ENCODE results near the gene CFAP45. TPM values are rescaled to one million over a fixed set of nuclear protein-coding genes. Genes with fewer than 3 reads are reported as not detected.

Gene CFAP45
- total and polyA plus RNA-seq, 3 experiments from 2014 or later = 0.18 to 1.2 (median 0.75) TPM

DNA sequence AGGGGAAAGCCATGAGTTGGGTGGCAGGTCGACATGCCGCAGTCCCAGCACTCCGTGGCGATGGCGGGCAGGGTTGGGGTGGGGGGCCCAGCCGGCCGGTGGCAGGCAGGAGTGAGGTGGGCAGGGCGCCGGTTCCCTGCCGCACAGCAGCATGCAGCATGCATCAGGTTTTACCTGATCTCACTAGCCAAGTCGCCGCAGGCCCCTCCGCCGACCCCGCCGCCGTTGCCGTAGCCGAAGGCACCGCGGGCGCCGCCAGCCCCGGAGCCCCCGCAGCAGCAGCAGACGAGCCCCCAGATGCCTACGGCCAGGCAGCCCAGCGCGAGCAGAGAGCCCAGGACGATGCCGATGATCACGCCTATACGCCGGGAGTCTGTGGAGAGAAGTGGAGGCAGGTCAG, 44.3 kb downstream of the CFAP45 start:
- POLR2A ChIA-PET = interaction anchor here (0.7 kb wide), 1 partner anchor 56 kb away, joined by 3 read pairs; no protein-coding TSS in a partner anchor
- H3K27me3 Mint-ChIP-seq = no peaks in the 10 kb centered on the region
- H3K36me3 Mint-ChIP-seq = peaks cover 0 to 4% (median 0%) of the 10 kb centered on the region in 3 donors
- H3K4me3 ChIP-seq (ENCODE audit: low read length) = no peak overlapping the region
- DNase-seq = no peak
- peak overlapping the region; percentile 68 to 92 (median 83) for H3K4me3 Mint-ChIP-seq
- no peaks in the 10 kb centered on the region for H3K9me3 Mint-ChIP-seq
- H3K9me3 ChIP-seq (ENCODE audit: low read length) = no peaks in the 10 kb centered on the region
- H3K27me3 ChIP-seq (ENCODE audit: insufficient read depth, low read length, poor library complexity, severe bottlenecking) = no peaks in the 10 kb centered on the region
- H3K27ac ChIP-seq (ENCODE audit: low read depth, low read length) = no peak overlapping the region
- CTCF ChIA-PET = interaction anchor here (1.0 to 1.4 kb wide), 3 partner anchors 36 to 58 kb away, joined by 3 to 4 read pairs (median 4); no protein-coding TSS in a partner anchor
- peaks cover 27 to 54% (median 35%) of the 10 kb centered on the region in 3 donors for H3K4me1 Mint-ChIP-seq
- H3K27ac Mint-ChIP-seq = peak overlapping the region in 4 of 8 donors; percentile 0 to 82 (median 36)
- H3K4me1 ChIP-seq (ENCODE audit: insufficient read depth, low read length) = peaks cover 13% of the 10 kb centered on the region
- H3K36me3 ChIP-seq (ENCODE audit: insufficient read depth, low read length) = no peaks in the 10 kb centered on the region

- peak overlapping the region; percentile 54 for H3K27ac ChIP-seq (ENCODE audit: low read depth, low read length)
- Mint-ChIP-seq H3K36me3 (peaks cover 0 to 4% (median 0%) of the 10 kb centered on the region in 3 donors), H3K4me1 (peaks cover 34 to 63% (median 44%) of the 10 kb centered on the region in 3 donors)
Measured at GRCh38 chr1:159854693-159855192, 45.2 kb downstream of the CFAP45 start.

GRCh38 chr1:159854116-159854692, 45.8 kb downstream of the CFAP45 start:
- Mint-ChIP-seq H3K27me3 (no peaks in the 10 kb centered on the region), H3K36me3 (peaks cover 0 to 4% (median 0%) of the 10 kb centered on the region in 3 donors), H3K9me3 (no peaks in the 10 kb centered on the region), H3K27ac (peak overlapping the region; percentile 17 to 95 (median 90)), H3K4me1 (peaks cover 32 to 69% (median 45%) of the 10 kb centered on the region in 3 donors), H3K4me3 (peak overlapping the region; percentile 64 to 90 (median 80))
- Histone ChIP-seq H3K9me3 (ENCODE audit: low read length) (no peaks in the 10 kb centered on the region), H3K36me3 (ENCODE audit: insufficient read depth, low read length) (no peaks in the 10 kb centered on the region), H3K4me1 (ENCODE audit: insufficient read depth, low read length) (peaks cover 13% of the 10 kb centered on the region), H3K27me3 (ENCODE audit: insufficient read depth, low read length, poor library complexity, severe bottlenecking) (no peaks in the 10 kb centered on the region), H3K4me3 (ENCODE audit: low read length) (peak overlapping the region; percentile 66), H3K27ac (ENCODE audit: low read depth, low read length) (peak overlapping the region; percentile 51)
- ChIA-PET POLR2A (interaction anchor here (0.5 to 1.7 kb wide), 3 partner anchors 16 to 70 kb away, joined by 3 to 6 read pairs (median 4); no protein-coding TSS in a partner anchor), CTCF (interaction anchor here (0.8 to 3.1 kb wide), 9 partner anchors 18 to 74 kb away, joined by 3 to 12 read pairs (median 4); partner anchors contain the start of gene DUSP23)
- DNase-seq = peak in 1 of 5 donors; percentile 7

More at GRCh38 chr1:159854693-159855192, 45.2 kb downstream of the CFAP45 start:
- DNase-seq = peak; percentile 44 to 81 (median 74)
- Histone ChIP-seq H3K4me3 (ENCODE audit: low read length) (peak overlapping the region; percentile 66), H3K27me3 (ENCODE audit: insufficient read depth, low read length, poor library complexity, severe bottlenecking) (no peaks in the 10 kb centered on the region), H3K36me3 (ENCODE audit: insufficient read depth, low read length) (no peaks in the 10 kb centered on the region), H3K4me1 (ENCODE audit: insufficient read depth, low read length) (peaks cover 13% of the 10 kb centered on the region), H3K9me3 (ENCODE audit: low read length) (no peaks in the 10 kb centered on the region)
- Mint-ChIP-seq H3K9me3 (no peaks in the 10 kb centered on the region), H3K4me3 (peak overlapping the region; percentile 64 to 92 (median 83)), H3K27ac (peak overlapping the region; percentile 0 to 95 (median 86)), H3K27me3 (no peaks in the 10 kb centered on the region)
- POLR2A ChIA-PET = interaction anchor here (0.5 to 1.0 kb wide), 2 partner anchors 16 to 27 kb away, joined by 3 to 6 read pairs; no protein-coding TSS in a partner anchor
- CTCF ChIA-PET = interaction anchor here (1.0 to 2.5 kb wide), 6 partner anchors 24 to 74 kb away, joined by 3 to 9 read pairs (median 4); partner anchors contain the start of gene DUSP23

GRCh38 chr1:159853417-159854115, 46.4 kb downstream of the CFAP45 start:
- no peaks in the 10 kb centered on the region for H3K27me3 Mint-ChIP-seq
- peaks cover 33 to 67% (median 45%) of the 10 kb centered on the region in 3 donors for H3K4me1 Mint-ChIP-seq
- H3K36me3 Mint-ChIP-seq = peaks cover 0 to 4% (median 0%) of the 10 kb centered on the region in 3 donors
- peaks cover 13% of the 10 kb centered on the region for H3K4me1 ChIP-seq (ENCODE audit: insufficient read depth, low read length)
- H3K4me3 Mint-ChIP-seq = peak overlapping the region; percentile 64 to 90 (median 80)
- no peaks in the 10 kb centered on the region for H3K27me3 ChIP-seq (ENCODE audit: insufficient read depth, low read length, poor library complexity, severe bottlenecking)
- H3K27ac Mint-ChIP-seq = peak overlapping the region; percentile 51 to 95 (median 90)
- H3K4me3 ChIP-seq (ENCODE audit: low read length) = peak overlapping the region; percentile 66
- no peaks in the 10 kb centered on the region for H3K9me3 Mint-ChIP-seq
- no peaks in the 10 kb centered on the region for H3K36me3 ChIP-seq (ENCODE audit: insufficient read depth, low read length)
- peak overlapping the region; percentile 51 for H3K27ac ChIP-seq (ENCODE audit: low read depth, low read length)
- no peaks in the 10 kb centered on the region for H3K9me3 ChIP-seq (ENCODE audit: low read length)
- DNase-seq = peak in 1 of 5 donors; percentile 19
- POLR2A ChIA-PET = interaction anchor here (1.0 to 1.7 kb wide), 2 partner anchors 26 to 70 kb away, joined by 4 to 6 read pairs; no protein-coding TSS in a partner anchor
- CTCF ChIA-PET = interaction anchor here (0.8 to 3.1 kb wide), 9 partner anchors 17 to 73 kb away, joined by 3 to 12 read pairs (median 4); partner anchors contain the start of gene DUSP23

DNA sequence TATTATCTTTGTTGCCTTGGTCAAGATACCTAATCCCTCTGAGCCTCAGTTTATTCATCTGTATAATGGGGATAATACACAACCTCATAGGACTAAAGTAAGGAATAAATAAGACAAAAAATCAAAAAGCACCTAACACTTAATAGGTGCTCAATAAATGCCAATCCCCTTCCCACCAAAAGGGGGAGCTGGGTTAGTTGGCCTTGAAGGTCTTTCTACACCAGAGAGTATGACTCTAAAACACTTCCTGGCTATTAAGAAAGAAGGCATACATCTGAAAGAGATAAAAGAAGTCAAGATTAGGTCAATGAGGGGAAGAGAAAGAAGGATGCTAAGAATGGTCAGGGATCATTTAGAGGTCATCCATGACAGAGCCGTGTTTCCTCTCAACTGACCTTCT, 48.6 kb downstream of the CFAP45 start:
- Mint-ChIP-seq H3K4me1 (peaks cover 40 to 59% (median 45%) of the 10 kb centered on the region in 3 donors), H3K9me3 (no peaks in the 10 kb centered on the region), H3K36me3 (peaks cover 0 to 4% (median 0%) of the 10 kb centered on the region in 3 donors), H3K27ac (peak overlapping the region in 3 of 8 donors; percentile 20 to 53 (median 51)), H3K27me3 (no peaks in the 10 kb centered on the region), H3K4me3 (peak overlapping the region in 1 of 7 donors; percentile 49)
- ChIA-PET POLR2A (no interaction called here), CTCF (interaction anchor here (0.8 to 3.1 kb wide), 4 partner anchors 20 to 52 kb away, joined by 3 to 12 read pairs (median 3); no protein-coding TSS in a partner anchor)
- peaks cover 13% of the 10 kb centered on the region for H3K4me1 ChIP-seq (ENCODE audit: insufficient read depth, low read length)
- DNase-seq = no peak
- H3K4me3 ChIP-seq (ENCODE audit: low read length) = no peak overlapping the region
- H3K9me3 ChIP-seq (ENCODE audit: low read length) = no peaks in the 10 kb centered on the region
- H3K36me3 ChIP-seq (ENCODE audit: insufficient read depth, low read length) = no peaks in the 10 kb centered on the region
- H3K27me3 ChIP-seq (ENCODE audit: insufficient read depth, low read length, poor library complexity, severe bottlenecking) = no peaks in the 10 kb centered on the region
- no peak overlapping the region for H3K27ac ChIP-seq (ENCODE audit: low read depth, low read length)

DNA sequence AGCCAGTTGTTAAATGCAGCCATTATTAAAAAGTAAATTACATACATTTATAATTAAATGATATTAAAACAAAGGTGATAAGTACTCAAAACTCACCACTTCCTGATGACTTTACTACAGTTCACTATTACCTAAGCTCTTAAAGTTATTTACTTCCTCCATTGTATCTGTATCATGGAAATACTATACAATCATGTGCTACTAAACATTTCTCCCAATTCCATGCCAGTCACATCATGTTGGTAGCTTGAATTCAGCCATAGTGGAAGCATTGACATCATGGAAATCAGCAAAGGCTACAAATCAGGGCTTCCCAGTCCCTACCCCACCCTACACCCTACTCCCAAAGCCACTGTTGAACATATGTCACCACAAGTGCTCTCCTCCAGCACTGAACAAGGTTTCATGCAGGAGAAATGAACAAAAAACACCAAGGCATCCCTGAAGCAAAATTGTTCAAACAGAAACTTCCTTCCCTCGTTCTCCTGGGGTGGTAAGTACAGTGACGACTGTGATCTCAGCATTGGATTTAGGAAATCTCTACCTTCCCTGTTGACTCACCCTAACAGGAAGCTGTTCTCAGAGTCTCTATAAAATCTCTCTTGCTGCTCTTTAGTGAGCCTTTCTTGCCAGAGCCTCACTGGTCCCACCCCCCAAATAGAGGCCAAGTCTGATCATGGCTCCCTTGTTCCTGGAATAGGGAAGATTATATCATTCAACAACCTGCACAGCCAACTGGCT, 50.2 kb downstream of the CFAP45 start:
- Mint-ChIP-seq H3K4me1 (peaks cover 35 to 52% (median 40%) of the 10 kb centered on the region in 3 donors), H3K27ac (peak overlapping the region in 2 of 8 donors; percentile 6 to 56), H3K4me3 (peak overlapping the region in 1 of 7 donors; percentile 29), H3K9me3 (no peaks in the 10 kb centered on the region), H3K36me3 (peaks cover 0 to 1% (median 0%) of the 10 kb centered on the region in 3 donors), H3K27me3 (no peaks in the 10 kb centered on the region)
- H3K36me3 ChIP-seq (ENCODE audit: insufficient read depth, low read length) = no peaks in the 10 kb centered on the region
- H3K27ac ChIP-seq (ENCODE audit: low read depth, low read length) = no peak overlapping the region
- H3K4me3 ChIP-seq (ENCODE audit: low read length) = no peak overlapping the region
- ChIA-PET CTCF (interaction anchor here (0.8 kb wide), 1 partner anchor 22 kb away, joined by 4 read pairs; no protein-coding TSS in a partner anchor), POLR2A (no interaction called here)
- H3K9me3 ChIP-seq (ENCODE audit: low read length) = no peaks in the 10 kb centered on the region
- DNase-seq = no peak
- peaks cover 7% of the 10 kb centered on the region for H3K4me1 ChIP-seq (ENCODE audit: insufficient read depth, low read length)
- H3K27me3 ChIP-seq (ENCODE audit: insufficient read depth, low read length, poor library complexity, severe bottlenecking) = no peaks in the 10 kb centered on the region

- Mint-ChIP-seq H3K9me3 (no peaks in the 10 kb centered on the region), H3K4me1 (peaks cover 28 to 43% (median 31%) of the 10 kb centered on the region in 3 donors), H3K27ac (peak overlapping the region in 1 of 8 donors; percentile 65), H3K36me3 (peaks cover 0 to 1% (median 0%) of the 10 kb centered on the region in 3 donors), H3K4me3 (no peak overlapping the region), H3K27me3 (no peaks in the 10 kb centered on the region)
- no peaks in the 10 kb centered on the region for H3K9me3 ChIP-seq (ENCODE audit: low read length)
- POLR2A ChIA-PET = no interaction called here
- no peak overlapping the region for H3K4me3 ChIP-seq (ENCODE audit: low read length)
- no peaks in the 10 kb centered on the region for H3K4me1 ChIP-seq (ENCODE audit: insufficient read depth, low read length)
- no peaks in the 10 kb centered on the region for H3K27me3 ChIP-seq (ENCODE audit: insufficient read depth, low read length, poor library complexity, severe bottlenecking)
- no peak for DNase-seq
- no peaks in the 10 kb centered on the region for H3K36me3 ChIP-seq (ENCODE audit: insufficient read depth, low read length)
- no peak overlapping the region for H3K27ac ChIP-seq (ENCODE audit: low read depth, low read length)
- CTCF ChIA-PET = no interaction called here
Measured at GRCh38 chr1:159848326-159848725, 51.6 kb downstream of the CFAP45 start.
